GM19467 (cell line): ENCODE measurements around the gene NHLH2.

ENCODE experiments used
- ATAC-seq: cut with Tn5 transposase; IDR thresholded peaks from one replicate; pipeline ENCODE4 v1.9.1; 2021; ENCODE audit warnings: mild to moderate bottlenecking, moderate library complexity; ENCODE audit not compliant: unreplicated experiment

NHLH2 gene

GRCh38 chr1:115805597-115805996, 35.3 kb downstream of the NHLH2 start:
- ATAC-seq: no peak

GRCh38 chr1:115802416-115802815, 38.5 kb downstream of the NHLH2 start:
- no peak for ATAC-seq

- no peak for ATAC-seq
Measured at GRCh38 chr1:115797486-115797885, 43.4 kb downstream of the NHLH2 start.

GRCh38 chr1:115796897-115797296, 44.0 kb downstream of the NHLH2 start:
- ATAC-seq: no peak

DNA sequence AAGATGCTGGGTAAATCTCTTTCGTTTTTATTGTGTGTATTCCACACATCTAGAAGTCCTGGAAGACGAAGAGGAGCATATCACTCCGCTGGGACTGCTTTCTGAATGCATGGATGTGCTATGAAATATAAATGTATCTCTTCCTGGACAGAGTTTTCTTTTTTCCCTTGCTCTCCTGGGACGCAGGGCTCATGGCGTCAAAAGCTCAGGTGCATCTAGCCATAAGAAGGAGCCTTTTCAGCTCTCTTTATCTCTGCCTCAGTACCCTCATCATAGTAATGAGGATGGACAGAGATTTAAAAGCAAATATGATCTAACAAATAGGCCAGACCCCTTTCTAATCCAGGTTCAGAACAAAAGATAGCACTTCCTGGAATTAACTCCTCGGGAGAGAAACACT, 44.9 kb downstream of the NHLH2 start:
- no peak for ATAC-seq

- ATAC-seq: no peak
Measured at GRCh38 chr1:115794976-115795639, 45.8 kb downstream of the NHLH2 start.

- no peak for ATAC-seq
Measured at GRCh38 chr1:115793162-115793561, 47.8 kb downstream of the NHLH2 start.

- ATAC-seq: no peak
Measured at GRCh38 chr1:115791816-115792215, 49.1 kb downstream of the NHLH2 start.

DNA sequence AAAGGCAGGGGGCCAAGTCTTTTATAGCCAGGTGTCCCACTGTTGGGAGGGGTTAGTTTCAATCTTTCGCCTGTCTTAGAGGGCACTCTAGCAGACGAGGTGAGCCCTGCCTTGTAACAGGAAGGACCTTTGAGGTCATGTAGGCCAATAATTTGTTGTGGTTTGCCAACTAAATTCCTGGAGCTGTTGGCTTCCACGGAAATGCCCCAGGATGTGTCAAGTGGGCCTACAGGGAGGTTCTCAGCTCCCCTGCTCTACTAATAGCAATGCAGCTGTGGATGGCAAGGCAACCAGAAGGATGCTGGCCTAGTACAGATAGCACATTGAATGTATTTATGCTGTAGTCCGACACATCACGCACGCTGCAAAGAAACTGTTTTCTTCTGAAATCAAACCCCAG, 50.1 kb downstream of the NHLH2 start:
- no peak for ATAC-seq

GRCh38 chr1:115790356-115790755, 50.6 kb downstream of the NHLH2 start:
- ATAC-seq: no peak
